Hematopoietic multipotent progenitor cell treated with erythropoietin and hydrocortisone succinate and interleukin-3 and kit ligand, for 17 days (in vitro differentiated cells): ENCODE results near the gene CD300H.

Source experiments
- DNase-seq: peaks from one replicate; pipeline ENCODE4 v3.0.0-alpha.2; 2015; ENCODE audit warnings: low spot score

The CD300H gene

GRCh38 chr17:74549343-74549742 lies 18.0 kb downstream of the CD300H start:
- no peak for DNase-seq

- DNase-seq: no peak
Observed at GRCh38 chr17:74547736-74548135, 19.6 kb downstream of the CD300H start.

- DNase-seq: no peak
Observed at GRCh38 chr17:74547264-74547663, 20.0 kb downstream of the CD300H start.

GRCh38 chr17:74546586-74546985 lies 20.7 kb downstream of the CD300H start:
- DNase-seq: no peak

GRCh38 chr17:74545843-74546230 lies 21.5 kb downstream of the CD300H start, which contains the start of gene CD300C:
Gene CD300C (minus strand): TSS chr17:74546115. CDS start chr17:74545782, 333 bp downstream.
- no peak for DNase-seq

- DNase-seq: no peak
Observed at GRCh38 chr17:74544991-74545842, 22.1 kb downstream of the CD300H start.

GRCh38 chr17:74543891-74544760 lies 23.2 kb downstream of the CD300H start:
- no peak for DNase-seq

- no peak for DNase-seq
Observed at GRCh38 chr17:74543406-74543805, 23.9 kb downstream of the CD300H start.

GRCh38 chr17:74542727-74543383 lies 24.5 kb downstream of the CD300H start:
- DNase-seq: no peak

GRCh38 chr17:74542166-74542565 lies 25.1 kb downstream of the CD300H start:
- DNase-seq: no peak

GRCh38 chr17:74541176-74542111 lies 25.9 kb downstream of the CD300H start:
- no peak for DNase-seq

GRCh38 chr17:74539281-74539820 lies 28.0 kb downstream of the CD300H start:
- DNase-seq: no peak

- DNase-seq: no peak
Observed at GRCh38 chr17:74536890-74537289, 30.4 kb downstream of the CD300H start.

GRCh38 chr17:74532115-74532514 lies 35.2 kb downstream of the CD300H start:
- DNase-seq: no peak

- DNase-seq: no peak
Observed at GRCh38 chr17:74531231-74531761, 36.0 kb downstream of the CD300H start, which contains the start of gene CD300LB. Gene CD300LB (minus strand): TSS chr17:74531475. CDS start chr17:74531350, 125 bp downstream.

- no peak for DNase-seq
Observed at GRCh38 chr17:74530831-74531150, 36.5 kb downstream of the CD300H start.

- DNase-seq: no peak
Observed at GRCh38 chr17:74529243-74529642, 38.1 kb downstream of the CD300H start.

- no peak for DNase-seq
Observed at GRCh38 chr17:74528491-74529199, 38.7 kb downstream of the CD300H start.

- no peak for DNase-seq
Observed at GRCh38 chr17:74527756-74528155, 39.6 kb downstream of the CD300H start.

- DNase-seq: no peak
Observed at GRCh38 chr17:74527081-74527480, 40.2 kb downstream of the CD300H start.
